ENCODE results near the gene ANO7.

The ANO7 gene

DNA sequence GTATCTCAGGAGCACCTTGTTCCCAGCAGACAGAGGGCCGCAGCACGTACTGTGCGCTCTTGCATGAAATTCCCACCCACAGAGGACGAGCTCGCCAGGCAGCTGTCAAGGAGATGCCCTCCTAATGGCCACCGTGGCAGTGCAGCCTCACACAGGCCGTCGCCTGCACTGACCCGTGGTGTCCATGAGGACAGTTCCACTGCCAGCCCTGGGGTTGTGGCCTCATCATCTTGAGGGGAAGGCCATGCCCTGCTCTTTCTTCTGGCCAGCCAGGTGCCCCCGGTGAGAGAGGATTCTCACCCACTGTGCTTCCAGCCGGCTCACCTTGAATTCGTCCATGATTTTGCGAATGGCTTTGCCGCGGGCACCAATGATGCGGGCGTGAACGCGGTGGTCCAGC is 42.0 kb downstream of the ANO7 start:
- DNase-seq, result no peak

- DNase-seq, result no peak
Measured at GRCh38 chr2:241232736-241233575, 44.5 kb downstream of the ANO7 start.

DNA sequence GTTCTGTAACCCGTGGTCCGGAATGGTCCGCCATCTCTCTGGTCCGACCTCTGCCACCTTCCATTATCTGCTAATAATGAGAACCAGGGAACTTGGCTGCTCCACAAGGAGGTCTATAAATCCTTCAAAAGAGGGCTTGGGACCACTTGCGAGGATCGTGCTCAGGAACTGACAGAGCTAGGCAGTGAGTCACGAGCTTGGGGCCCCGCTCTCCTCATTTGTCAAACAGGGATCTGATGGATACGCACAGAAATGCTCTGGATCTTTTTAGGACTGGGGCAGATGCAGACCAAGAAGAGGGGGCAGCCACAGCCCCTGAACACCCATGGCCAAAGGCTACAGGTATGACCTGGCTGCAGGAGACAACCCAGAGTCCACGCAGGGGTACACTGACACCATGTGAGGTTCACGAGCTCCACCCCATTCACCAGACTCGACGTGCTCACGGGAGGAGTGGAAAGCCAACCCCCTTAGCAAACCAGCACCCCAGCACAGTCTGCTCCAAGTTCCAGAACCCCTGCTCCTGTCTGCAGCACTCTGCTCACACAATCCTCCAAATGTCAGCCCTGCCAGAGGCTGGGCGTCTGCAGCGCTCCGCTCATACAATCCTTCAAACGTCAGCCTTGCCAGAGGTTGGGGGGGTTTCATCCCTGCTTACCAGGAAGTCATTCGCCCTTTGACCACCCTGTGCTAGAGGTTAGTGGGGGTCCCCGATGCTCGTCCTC is 45.8 kb downstream of the ANO7 start:
- DNase-seq, result no peak

DNA sequence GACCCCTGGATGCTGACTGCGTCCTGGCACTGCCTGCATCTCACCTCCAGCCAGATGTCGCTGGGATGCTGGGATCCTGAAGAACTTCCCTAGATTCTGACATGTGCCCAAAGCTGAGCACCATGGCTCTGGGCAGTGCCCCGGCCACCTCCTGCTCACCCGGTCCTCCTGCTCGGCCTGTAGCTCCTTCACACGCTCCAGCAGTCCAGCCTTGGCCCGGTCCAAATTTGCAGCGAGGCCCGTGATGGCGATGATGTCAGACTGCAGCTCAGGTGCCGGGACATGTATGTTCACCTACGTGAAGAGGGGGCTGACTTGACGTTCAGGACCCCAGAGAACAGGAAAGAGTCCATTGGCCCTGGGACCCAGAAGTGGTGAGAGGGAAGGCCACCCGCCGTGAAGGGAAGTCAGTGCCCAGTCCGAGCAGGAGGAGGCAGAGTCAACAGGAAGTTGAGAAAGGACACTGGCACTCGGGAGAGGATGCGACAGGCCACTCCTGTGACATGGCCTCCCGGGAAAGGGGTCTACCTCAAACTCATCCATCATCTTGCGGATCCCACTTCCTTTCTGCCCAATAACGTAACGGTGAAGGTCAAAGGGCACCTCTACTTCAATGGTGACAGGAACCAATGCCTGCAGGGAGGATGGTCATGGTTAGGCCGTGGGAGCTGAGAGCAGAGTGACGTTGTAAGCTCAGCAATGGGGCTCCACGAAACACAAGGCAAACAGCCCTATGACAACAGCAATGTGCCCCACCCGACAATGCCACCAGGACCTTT is 46.7 kb downstream of the ANO7 start:
- DNase-seq, result no peak

DNA sequence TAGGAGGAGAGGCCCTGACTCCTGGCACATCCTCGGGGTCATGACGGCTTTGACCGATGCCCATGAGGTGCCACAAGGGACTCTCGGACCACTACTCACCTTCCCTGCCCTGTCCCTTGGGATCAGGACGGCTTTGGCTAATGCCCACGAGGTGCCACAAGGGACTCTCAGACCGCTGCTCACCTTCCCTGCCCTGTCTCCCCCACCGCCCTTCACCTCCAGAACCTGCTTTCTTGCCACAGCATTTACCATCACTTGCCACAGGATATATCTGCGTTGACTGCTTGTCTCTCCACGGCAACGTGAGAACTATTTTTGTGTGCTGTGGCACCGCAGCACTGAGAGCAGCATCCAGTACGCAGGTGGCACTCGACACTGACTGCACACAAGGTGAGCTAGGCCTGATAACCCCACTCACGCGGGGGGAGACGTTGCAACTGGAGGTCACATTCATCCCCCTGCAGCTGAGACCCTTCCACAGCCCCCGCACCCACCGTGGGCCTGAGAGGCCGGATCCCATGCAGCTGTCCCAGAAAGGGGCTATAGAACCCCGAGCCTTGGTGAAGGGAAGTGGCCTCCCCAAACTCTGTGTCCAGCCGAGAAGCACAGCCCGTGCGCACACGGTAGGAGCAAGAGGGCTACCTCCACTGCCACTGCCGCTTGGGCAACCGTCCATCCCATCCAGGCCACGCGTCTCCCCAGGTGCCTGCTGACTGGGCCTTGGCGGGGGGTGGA is 47.5 kb downstream of the ANO7 start:
- DNase-seq, result no peak

DNA sequence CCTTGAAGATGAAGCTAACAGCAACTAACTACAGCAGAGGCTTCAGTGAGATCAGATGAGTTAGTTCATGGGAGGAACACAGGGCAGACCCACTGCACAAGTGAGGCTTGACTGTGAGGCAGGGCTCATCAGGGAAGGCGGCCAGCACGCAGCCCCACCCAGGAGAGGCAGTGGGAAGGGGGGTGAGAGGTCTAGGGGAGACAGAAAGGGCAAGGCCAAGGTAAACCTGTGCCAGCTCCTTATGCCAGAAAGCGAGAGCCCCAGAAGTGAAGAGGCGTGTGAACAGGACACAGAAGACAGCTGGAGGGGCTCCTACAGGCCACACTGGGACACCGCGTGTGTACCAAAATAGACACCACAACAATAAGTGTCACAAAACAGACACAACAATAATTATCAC is 48.6 kb downstream of the ANO7 start:
- DNase-seq, result no peak

DNA sequence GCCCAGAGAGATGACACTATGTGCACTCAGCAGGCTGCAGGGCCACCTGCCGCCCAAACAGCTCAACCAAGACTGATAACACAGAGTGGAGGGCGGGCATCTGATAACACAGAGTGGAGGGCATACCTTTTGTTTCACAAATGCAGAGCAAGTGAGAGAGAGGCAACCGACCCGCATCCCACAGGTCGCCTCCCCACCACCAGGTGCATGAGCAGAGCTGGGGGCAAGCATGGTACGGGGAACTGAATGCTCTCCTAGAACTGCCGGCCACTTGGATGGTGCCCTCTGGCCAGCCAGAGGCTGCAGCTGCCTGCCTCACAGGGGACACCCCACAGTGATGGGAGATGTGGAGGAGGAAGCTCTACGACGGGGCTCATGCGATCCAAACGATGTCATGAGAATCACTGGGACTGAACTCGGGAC is 49.5 kb downstream of the ANO7 start:
- DNase-seq, result no peak

- DNase-seq, result no peak
Measured at GRCh38 chr2:241238693-241239198, 50.3 kb downstream of the ANO7 start.

GRCh38 chr2:241239552-241240202 is 51.2 kb downstream of the ANO7 start:
- no peak for DNase-seq

DNA sequence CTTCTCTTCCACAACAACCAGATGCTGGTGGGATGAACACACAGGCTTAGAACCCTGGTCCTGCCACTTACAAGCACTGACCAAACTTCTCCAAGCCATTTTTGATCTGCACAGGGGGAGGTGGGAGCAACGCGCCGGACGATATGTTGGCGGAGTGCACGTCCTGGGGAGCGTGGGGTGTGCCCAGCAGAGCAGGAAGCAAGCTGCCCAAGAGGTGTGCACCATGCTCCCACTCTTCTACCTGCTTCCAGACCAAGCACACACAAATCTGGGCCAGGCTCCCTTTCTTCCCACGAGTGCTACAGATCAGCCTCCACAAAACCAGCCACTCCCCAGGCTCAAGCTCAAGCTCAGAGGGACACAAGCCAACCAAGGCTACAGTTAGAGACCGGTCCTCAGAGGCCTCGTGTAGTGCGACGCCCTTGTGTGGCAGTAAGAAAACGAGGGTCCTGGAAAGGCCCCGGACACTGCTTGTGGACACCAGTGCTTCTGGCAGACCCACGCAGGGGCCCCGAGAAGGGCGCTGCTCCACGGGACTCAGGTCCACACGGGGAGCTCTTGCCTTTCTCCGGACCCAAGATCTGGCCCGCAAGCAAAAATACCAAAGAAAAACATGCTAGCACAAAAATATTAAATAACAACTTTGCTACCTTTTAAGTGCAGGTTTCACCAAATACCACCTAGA is 52.0 kb downstream of the ANO7 start:
- no peak for DNase-seq

GRCh38 chr2:241241669-241242068 is 53.2 kb downstream of the ANO7 start:
- DNase-seq, result no peak

GRCh38 chr2:241242306-241242705 is 53.8 kb downstream of the ANO7 start:
- DNase-seq, result no peak

DNA sequence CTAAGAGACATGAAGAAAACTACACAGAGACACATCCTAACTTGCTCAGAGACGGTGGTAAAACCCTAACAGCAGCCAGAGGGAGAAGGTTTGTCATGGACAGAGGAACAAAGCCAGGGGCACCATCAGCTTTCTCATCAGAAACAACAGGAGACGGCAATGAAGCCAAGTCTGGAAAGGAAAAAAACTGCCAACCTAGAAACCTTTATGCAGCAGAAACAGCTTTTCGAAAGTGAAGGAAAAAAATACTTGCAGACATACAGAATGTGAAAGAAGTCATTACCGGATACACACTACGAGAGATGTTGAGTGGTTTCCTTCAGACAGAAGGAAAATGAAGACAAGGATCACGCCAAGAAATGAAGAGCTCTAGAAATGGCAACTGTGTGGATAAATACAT is 55.9 kb downstream of the ANO7 start:
- DNase-seq, result no peak

DNA sequence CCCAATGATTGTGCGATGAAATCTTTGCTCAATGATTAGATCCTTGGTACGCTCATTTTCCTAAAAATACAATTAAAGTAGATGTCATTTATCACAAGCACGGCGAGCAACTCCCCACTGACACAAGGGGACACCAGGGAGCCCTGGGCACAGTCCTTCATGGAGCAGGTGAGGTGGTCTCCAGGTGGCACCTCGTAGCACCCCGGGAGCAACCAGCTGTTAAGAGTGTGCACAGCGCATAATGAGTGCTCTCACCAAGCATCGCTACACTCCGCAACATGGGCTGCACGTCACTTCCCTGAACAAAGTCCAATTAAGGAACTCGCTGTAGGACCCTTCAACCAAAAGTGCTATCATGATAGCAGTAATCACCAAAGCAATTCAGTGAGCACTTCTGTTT is 59.8 kb downstream of the ANO7 start:
- DNase-seq, result no peak

DNA sequence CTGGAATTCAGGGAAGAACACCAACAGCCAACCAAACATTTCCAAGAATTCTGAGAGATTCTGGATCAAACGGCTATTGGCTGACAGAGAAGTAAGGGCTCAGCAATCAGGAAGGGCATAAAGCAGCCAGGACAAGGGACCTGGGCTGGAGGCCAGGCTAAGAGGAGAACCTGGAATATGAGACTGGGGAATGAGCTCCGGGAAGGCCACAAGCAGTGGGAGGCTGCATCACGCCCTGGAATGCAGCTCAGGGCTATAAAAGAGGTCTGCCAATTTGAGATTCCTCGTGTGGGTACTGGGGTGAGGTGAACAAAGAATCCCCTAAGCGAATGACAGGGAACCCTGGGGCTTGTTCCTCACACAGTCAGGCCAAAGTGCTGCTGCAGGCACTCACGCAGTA is 60.4 kb downstream of the ANO7 start:
- no peak for DNase-seq

- no peak for DNase-seq
Measured at GRCh38 chr2:241249654-241250053, 61.2 kb downstream of the ANO7 start.

- no peak for DNase-seq
Measured at GRCh38 chr2:241252778-241253475, 64.5 kb downstream of the ANO7 start.

DNA sequence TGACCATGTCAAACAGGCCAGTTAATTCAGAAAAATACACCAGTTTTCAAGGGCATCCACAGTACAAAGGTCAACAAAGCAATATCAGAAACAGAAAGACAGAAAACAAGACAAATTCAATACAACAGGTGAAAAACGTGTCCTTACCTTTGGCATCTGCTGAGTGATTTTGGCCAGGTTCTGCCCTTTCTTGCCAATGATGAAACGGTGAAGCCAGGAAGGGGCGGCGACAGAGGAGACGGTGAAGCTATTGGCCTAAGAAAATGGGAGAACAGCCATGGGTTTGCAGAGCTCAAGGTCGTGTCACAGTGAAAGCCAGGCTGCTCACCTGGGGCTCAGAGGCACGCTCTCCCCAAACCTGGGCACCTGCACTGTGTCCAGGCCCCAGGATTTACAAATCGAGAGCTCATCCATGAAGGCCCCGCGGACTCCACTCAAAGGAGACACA is 66.5 kb downstream of the ANO7 start:
- no peak for DNase-seq

GRCh38 chr2:241255542-241256167 is 67.2 kb downstream of the ANO7 start:
- DNase-seq, result no peak

DNA sequence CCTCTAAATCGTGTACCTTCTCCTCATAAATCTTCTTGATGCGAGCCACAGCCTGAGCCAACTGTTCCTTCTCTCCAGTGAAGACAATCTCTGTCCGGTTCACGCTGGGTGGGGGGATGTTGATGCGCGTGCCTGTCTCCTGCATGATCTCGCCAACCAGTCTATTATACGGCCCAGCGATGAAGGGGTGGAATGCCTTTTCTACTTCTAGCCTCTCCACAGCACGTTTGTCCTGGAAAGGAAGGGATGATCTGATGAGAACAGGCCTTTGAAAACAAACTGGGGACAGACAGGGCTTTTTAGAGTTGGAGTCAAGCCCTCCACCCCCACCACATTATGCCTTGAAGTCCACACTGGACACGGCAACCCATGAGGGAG is 67.7 kb downstream of the ANO7 start:
- no peak for DNase-seq
